CD4-positive, alpha-beta T cell treated with Interleukin-4 for 4 hours (primary cell): ENCODE measurements around the gene TPCN2.

Experiments used
- DNase-seq: peaks from one replicate; pipeline ENCODE4 v3.0.0-alpha.2; 2020

The TPCN2 gene

GRCh38 chr11:69155302-69156234, 106.8 kb downstream of the TPCN2 start, which contains the start of gene SMIM38:
Gene SMIM38 (plus strand): TSS chr11:69155935. CDS start chr11:69157847, 1,912 bp downstream.
- no peak for DNase-seq

GRCh38 chr11:69156235-69156639, 107.5 kb downstream of the TPCN2 start:
- DNase-seq = no peak

GRCh38 chr11:69156673-69157155, 108.0 kb downstream of the TPCN2 start:
- DNase-seq = no peak

GRCh38 chr11:69157156-69157821, 108.6 kb downstream of the TPCN2 start:
- DNase-seq = no peak

- DNase-seq = no peak
Measured at GRCh38 chr11:69157822-69158231, 109.1 kb downstream of the TPCN2 start.

GRCh38 chr11:69158301-69159149, 109.8 kb downstream of the TPCN2 start:
- DNase-seq = no peak

GRCh38 chr11:69159150-69159852, 110.6 kb downstream of the TPCN2 start:
- DNase-seq = no peak

GRCh38 chr11:69160296-69161116, 111.8 kb downstream of the TPCN2 start:
- DNase-seq = no peak

- DNase-seq = no peak
Measured at GRCh38 chr11:69161117-69161407, 112.3 kb downstream of the TPCN2 start.

- DNase-seq = no peak
Measured at GRCh38 chr11:69162505-69162904, 113.8 kb downstream of the TPCN2 start.

- DNase-seq = no peak
Measured at GRCh38 chr11:69163842-69164241, 115.1 kb downstream of the TPCN2 start.

- DNase-seq = no peak
Measured at GRCh38 chr11:69164824-69165223, 116.1 kb downstream of the TPCN2 start.

- no peak for DNase-seq
Measured at GRCh38 chr11:69165775-69166174, 117.0 kb downstream of the TPCN2 start.

GRCh38 chr11:69166218-69167115, 117.7 kb downstream of the TPCN2 start:
- DNase-seq = no peak

GRCh38 chr11:69167130-69167915, 118.6 kb downstream of the TPCN2 start:
- no peak for DNase-seq

- no peak for DNase-seq
Measured at GRCh38 chr11:69167916-69168691, 119.4 kb downstream of the TPCN2 start.

GRCh38 chr11:69169479-69169878, 120.7 kb downstream of the TPCN2 start:
- DNase-seq = no peak

- no peak for DNase-seq
Measured at GRCh38 chr11:69170704-69171103, 122.0 kb downstream of the TPCN2 start.
